ENCODE data around the gene ACER3.

- TF ChIP-seq CTCF (IDR thresholded peaks at IDR 0.05; ENCODE audit: poor library complexity), result no peak
- no peak for TF ChIP-seq EZH2 (IDR thresholded peaks at IDR 0.05; ENCODE audit: borderline replicate concordance)
These were observed 194.4 kb downstream of the ACER3 start for GRCh38 chr11:77055101-77055561.

Data from hepatocyte (in vitro differentiated cells).